Ovary (tissue), 3 donors: ENCODE data around the gene POLQ.

Experiments
- CTCF ChIP-seq, 3 donors: fragments of 450-650 bp in 2 of 3; fragments of 200-600 bp in 1 of 3; IDR thresholded peaks; one replicate each; pipeline versions ENCODE4 v1.5.1 to v1.8.0; 2016 to 2022; ENCODE audit warnings: antibody characterized with exemption in 3 of 3, mild to moderate bottlenecking in 1 of 3
- POLR2A ChIP-seq: fragments of 450-650 bp; IDR thresholded peaks from one replicate; pipeline ENCODE4 v1.6.1; 2017; ENCODE audit warnings: antibody characterized with exemption, mild to moderate bottlenecking, moderate library complexity
- donor health status: DM: no; HTN: no; CAD: no.

DNA sequence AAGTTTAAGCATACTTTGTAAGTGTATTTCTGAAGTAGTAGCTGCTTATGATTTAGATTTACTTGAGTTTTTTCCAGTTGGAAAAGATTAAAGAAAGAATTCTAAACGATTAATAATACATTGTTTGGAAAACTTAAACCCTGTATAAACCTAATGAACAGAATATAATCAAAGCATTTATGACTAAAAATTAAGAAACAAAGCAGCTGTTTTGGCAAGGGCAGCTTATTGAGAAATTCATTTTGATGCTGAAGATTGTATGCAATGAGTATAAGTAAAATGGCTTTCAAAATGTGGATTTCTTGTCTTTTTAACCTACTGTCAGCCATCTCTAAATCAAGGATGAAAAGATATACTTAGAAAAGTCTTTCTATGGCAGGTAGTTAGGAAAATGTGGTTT lies 140.2 kb downstream of the POLQ start:
- TF ChIP-seq CTCF (IDR thresholded peaks at IDR 0.05) = no peak
- TF ChIP-seq POLR2A = no peak
